DMS153 (cell line): Measurements from ENCODE around the gene SLC25A22.

Experiments
- DNase-seq: peaks from one replicate; lab custom pipeline; 2025; lab: John Stamatoyannopoulos, UW

SLC25A22 gene

DNA sequence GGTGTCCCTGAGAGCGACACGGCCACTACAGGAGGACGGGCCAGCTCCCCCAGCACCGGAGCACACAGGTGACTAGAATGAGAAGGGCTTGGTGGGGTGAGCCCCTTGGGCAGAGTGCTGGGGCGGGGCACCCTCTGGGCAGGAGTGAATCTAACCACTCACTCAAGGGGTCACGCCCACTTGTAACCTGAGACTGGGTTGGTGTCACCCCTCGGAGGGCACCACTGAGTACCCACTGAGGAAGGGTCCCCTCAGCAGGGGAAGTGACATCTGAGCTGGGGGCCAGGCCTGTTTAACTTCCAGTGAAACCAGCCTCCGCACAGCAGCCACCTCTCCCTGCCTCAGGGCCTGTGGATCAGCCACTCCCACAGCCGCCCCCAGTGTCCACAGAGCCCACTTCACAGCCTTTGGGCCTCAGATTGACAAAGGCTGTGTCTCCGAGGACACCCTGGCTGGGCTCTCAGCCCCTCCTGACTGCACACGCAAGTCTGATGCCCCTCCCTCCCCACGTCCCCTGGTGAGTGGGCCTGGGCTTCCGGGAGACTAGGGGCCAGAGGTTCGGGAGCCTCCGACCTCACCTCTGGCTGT is 26.4 kb downstream of the SLC25A22 start:
- DNase-seq: no peak

DNA sequence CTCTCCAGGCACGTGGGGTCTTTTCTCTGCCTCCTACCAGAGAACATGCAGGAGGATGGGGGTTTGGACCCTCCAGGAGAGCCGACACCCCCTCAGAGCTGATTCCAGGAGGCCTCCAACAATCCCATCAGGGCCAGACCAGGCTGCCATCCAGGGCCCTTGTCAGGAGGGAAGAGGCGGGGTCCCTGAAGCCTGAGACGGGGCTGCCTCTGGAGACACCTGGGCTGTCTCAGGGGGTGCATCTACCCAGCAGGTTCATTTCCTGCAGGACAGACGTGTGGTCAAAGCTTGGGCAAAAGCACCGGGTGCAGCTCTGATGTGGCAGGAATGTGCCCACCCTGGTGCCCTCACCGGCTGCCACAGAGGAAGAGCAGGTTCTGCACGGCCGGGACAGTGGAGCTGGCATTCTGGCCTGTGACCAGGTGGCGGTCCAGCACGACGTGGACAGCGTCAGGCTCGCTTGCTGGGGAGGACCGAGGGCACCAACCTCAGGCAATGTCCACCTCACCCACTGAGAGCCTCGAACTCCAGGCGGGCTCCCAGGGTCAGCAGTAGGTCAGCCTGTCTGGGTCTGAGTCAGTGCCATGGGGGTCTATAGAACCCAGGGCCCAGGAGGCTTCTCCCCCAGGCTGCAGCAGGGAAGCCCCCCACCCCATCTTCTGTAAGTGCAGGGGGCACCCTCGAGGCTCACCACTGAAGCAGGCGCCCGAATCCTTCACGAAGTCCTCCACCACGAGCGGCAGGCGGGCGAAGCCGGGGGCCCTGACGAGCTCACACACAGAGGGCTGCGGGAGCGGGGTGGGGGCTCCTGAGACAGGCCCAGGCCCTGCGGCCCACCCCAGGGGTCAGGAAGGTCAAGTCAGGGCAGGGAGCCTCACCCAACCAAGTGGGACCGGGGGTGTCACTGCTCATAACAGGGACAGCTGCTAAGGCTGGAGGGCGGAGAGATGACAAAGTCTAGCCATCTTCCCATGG is 27.2 kb downstream of the SLC25A22 start:
- DNase-seq: no peak

GRCh38 chr11:769887-770641 is 28.0 kb downstream of the SLC25A22 start:
- DNase-seq: no peak

DNA sequence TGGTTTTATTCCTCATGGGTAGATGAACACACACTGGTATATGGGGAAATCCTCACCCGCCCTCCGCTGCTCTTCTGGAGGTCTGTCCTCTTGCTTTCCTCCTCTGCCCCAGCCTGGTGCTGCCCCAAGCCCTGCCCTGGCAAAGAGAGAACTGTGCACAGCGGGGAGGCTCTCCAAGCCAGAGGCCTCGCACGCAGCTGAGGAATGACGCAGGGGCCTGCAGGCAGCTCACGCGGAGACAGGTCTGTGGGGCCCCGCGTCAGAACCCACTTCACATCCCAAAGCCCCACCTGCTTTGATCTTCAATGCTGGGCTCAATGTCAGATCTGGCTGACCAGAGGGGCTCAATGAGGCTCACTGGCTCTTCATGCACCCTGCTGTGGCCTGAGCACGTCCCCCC is 30.8 kb downstream of the SLC25A22 start:
- DNase-seq: no peak

DNA sequence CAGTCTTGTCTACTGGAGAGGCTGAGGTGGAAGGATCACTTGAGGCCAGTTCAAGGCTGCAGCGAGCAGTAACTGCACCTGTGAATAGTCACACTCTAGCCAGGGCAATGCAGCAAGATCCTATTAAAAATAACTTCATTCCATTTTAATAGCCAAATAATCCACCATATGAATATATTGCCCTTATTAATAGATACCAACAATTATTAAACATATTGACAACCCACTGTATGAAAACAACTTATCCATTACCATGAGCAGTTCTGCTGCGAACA is 31.2 kb downstream of the SLC25A22 start:
- DNase-seq: no peak

DNA sequence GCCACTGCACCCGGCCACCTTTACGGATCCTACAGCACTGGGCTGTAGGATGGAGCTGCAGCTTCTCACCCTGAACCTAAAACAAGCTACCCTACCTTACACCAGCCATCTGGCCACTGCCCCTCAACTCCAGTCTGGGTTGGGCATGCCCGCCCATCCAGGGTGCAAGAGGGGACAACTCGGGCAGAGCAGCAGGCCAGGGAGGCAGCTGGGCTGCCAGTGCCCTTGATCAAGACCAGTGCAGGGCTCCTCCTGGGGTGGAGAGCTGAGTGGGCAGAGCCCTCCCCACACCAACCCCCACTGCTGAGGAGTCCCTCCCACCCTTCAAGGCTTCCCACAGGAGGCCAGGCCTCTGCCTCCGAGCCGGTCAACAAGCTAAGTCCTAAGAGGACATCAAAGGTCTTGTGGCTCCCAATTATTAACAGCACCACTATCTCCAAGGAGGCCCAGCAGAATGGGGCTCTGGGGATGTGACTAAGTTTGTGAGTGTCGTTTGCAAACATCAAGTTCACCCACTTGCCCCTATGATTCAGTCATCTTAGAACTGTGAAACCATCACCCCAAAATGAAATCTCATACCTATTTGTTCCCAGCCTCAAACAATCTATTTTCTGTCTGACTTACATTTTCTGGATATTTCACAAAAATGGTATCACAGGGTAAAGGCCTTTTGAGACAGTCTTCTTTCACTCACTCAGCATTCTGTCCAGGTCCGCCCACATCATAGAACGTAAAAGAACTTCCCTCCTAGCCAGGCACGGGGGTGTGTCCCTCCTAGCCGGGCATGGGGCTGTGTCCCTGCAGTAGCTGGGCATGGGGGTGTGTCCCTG is 31.8 kb downstream of the SLC25A22 start:
- no peak for DNase-seq

DNA sequence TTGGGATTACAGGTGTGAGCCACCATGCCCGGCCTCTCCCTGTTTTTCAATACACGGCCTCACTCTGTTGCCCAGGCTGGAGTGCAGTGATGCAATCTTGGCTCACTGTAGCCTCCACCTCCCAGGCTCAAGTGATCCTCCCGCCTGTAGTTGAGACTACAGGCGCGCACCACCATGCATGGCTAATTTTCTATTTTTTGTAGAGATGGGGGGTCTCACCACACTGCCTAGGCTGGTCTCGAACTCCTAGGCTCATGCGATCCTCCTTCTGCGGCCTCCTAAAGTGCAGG is 32.3 kb downstream of the SLC25A22 start:
- no peak for DNase-seq

DNA sequence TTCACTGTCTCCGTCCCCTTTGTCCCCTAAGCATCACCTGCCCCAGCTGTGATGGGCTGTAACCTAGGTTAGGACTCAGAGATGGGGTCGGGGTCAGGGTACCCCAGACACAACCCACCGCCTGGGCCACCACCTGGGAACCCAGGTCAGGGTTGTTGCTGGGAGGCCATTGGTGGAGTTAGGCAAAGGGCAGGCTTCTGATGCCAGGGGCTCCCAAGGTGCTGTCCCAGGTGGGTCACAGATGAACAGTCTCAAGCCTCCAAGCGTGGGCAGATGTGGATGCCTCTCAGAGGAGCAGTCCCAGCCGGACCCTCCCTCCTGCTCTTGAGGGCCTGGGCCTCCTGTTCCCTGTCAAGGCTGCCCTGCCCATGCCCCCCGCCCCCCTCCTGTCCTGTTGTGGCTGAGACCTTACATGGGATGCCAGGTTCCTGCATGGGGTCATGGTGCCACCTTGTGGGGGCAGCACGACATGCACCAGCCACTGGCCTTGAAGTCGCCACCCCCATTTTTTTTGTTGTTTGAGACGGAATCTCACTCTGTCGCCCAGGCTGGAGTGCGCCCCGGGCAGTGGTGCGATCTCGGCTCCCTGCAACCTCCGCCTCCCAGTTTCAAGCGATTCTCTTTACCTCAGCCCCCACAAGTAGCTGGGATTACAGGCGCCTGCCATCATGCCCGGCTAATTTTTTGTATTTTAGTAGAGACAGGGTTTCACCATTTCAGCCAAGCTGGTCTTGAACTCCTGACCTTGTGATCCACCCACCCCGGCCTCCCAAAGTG is 32.9 kb downstream of the SLC25A22 start:
- no peak for DNase-seq

GRCh38 chr11:764322-765024 is 33.6 kb downstream of the SLC25A22 start:
- no peak for DNase-seq

- no peak for DNase-seq
Observed at GRCh38 chr11:763549-764321, 34.3 kb downstream of the SLC25A22 start.

DNA sequence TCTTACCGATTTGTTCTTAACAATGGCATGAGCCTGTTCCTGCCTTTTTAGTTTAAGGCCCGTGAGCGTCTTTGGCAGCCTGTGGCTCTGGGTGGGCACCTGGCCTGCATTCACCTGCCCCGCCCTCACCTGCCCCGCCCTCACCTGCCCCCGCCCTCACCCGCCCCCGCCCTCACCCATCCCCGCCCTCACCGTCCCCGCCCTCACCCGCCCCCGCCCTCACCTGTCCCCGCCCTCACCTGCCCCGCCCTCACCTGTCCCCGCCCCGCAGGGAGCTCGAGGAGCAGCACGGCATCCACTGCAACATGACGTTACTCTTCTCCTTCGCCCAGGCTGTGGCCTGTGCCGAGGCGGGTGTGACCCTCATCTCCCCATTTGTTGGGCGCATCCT is 35.0 kb downstream of the SLC25A22 start:
- DNase-seq: no peak

- no peak for DNase-seq
Observed at GRCh38 chr11:762421-763072, 35.5 kb downstream of the SLC25A22 start.

DNA sequence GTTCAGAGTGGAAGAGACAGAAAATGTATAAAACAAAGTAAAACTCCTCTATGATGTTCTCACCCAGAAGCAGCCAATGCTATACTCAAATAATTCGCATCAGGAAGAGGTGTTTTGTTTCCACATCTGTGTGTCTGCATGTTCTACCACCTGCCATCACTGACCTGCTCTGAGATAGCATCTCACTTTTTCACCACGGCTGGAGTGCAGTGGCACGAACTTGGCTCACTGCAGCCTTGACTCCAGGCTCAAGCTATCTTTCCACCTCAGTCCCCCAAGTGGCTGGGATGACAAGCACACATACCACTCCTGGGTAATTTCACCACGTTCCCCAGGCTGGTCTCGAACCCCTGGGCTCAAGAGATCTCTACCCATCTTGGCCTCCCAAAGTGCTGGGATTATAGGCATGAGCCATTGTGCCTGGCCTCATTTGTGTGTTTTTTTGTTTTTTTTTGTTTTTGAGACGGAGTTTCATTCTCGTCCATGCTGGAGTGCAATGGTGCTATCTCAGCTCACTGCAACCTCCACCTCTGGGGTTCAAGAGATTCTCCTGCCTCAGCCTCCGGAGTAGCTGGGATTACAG is 36.5 kb downstream of the SLC25A22 start:
- DNase-seq: no peak

GRCh38 chr11:760236-760635 is 37.8 kb downstream of the SLC25A22 start:
- no peak for DNase-seq

GRCh38 chr11:749731-750130 is 48.4 kb downstream of the SLC25A22 start:
- DNase-seq: no peak

DNA sequence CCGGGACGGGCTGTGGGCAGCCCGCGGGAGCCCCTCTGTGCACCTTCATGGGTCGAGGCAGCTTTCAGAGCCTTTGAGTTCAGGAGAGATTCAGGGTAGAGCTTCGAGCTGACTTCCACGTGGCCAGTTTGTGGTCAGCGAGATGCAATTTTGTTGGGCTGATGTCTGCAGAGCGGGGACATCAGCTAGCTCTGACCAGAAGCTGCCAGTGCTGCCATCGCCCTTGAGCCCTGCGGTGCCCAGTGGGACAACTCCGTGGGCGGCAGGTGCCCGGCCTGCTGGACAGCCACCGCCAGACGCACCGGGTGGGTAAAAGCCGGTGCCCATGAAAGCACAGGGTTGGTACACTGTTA is 50.1 kb downstream of the SLC25A22 start:
- DNase-seq: no peak

DNA sequence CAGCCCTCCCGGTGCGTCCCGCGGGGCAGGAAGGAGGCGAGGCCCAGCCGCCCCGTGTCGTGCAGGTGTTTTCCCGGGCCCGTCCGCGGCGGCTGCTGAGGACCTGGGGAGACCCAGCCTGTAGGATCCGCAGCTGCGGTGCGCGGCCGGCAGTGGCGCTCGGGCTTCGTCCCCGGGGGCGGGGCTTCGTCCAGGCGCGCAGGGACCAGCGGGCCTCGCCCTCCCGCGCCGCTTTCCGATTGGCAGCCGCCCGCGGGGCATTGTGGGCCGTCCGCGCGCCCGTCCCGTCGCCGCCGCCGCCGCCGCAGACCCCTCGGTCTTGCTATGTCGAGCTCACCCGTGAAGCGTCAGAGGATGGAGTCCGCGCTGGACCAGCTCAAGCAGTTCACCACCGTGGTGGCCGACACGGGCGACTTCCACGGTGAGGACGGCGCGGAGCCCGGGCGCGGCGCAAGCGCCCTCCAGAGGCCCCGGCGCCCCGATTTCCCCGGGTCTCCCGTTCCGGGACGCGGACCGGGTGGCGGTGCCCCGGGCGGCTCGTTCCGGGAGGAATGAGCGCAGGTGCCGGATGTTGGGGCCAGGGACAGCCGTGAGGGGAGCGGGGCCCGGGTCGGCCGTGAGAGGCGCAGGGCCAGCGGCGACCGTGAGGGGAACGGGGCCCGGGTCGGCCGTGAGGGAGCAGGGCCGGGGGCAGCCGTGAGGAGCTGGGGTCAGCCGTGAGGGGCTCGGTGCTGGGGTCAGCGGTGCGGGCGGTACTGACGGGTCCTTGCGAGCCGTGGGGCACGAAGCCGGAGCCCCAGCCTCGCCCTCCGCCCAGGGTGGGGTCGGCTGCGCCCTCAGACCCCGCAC is 50.7 kb downstream of the SLC25A22 start, which contains the start of gene TALDO1:
Gene TALDO1 (plus strand): TSS at position 307 of the 849 bp plus-strand sequence. CDS start 18 bp downstream, at position 325.
- peak; percentile 76 for DNase-seq
